ENCODE measurements around the gene NDEL1.

The NDEL1 gene

DNA sequence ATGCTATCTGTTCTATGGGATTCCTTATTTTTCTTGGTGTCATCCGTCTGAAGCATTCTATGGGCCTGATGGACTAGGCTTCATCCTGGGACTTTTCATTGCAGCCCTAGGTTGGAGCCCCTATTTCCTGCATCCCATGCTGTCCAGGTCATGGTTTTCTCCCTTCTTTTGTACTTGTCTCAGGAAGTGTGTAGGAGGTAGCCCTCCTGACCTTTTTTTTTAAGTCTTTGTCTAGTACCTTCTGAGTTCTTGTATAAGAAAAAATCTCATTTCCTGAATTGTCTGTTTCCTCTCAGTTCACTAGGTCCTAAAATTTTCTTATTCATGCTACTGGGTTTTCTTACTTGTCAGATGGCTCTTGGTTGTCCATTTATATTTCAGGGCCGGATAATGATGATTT lies 6.0 kb downstream of the NDEL1 start:
- no peak for ATAC-seq
- no peak for TF ChIP-seq CSDC2 (CRISPR knock-in tag; IDR thresholded peaks at IDR 0.05)
- TF ChIP-seq ARNTL (CRISPR knock-in tag; IDR thresholded peaks at IDR 0.05; ENCODE audit: borderline replicate concordance, low read depth), result no peak
- no peak for TF ChIP-seq ZNF565 (CRISPR knock-in tag; conservative IDR thresholded peaks at IDR 0.05; ENCODE audit: low read depth)
- no peak for TF ChIP-seq TOX (CRISPR knock-in tag; IDR thresholded peaks at IDR 0.05; ENCODE audit: borderline replicate concordance)

GRCh38 chr17:8442310-8442709 lies 6.6 kb downstream of the NDEL1 start:
- TF ChIP-seq PPARA (CRISPR knock-in tag; IDR thresholded peaks at IDR 0.05; ENCODE audit: borderline replicate concordance) (no peak), TCF4 (CRISPR knock-in tag; IDR thresholded peaks at IDR 0.05; ENCODE audit: borderline replicate concordance) (no peak), SNAI2 (CRISPR knock-in tag; IDR thresholded peaks at IDR 0.05) (no peak), ARNTL (CRISPR knock-in tag; IDR thresholded peaks at IDR 0.05; ENCODE audit: borderline replicate concordance, low read depth) (no peak), ZNF565 (CRISPR knock-in tag; conservative IDR thresholded peaks at IDR 0.05; ENCODE audit: low read depth) (no peak), ESRRG (CRISPR knock-in tag; IDR thresholded peaks at IDR 0.05) (no peak), ZNF70 (CRISPR knock-in tag; IDR thresholded peaks at IDR 0.05) (no peak), CSDC2 (CRISPR knock-in tag; IDR thresholded peaks at IDR 0.05) (no peak), ZFP3 (CRISPR knock-in tag; IDR thresholded peaks at IDR 0.05) (no peak), BACH2 (CRISPR knock-in tag; IDR thresholded peaks at IDR 0.05; ENCODE audit: borderline replicate concordance) (no peak)
- TF ChIP-seq, protein P1, sequence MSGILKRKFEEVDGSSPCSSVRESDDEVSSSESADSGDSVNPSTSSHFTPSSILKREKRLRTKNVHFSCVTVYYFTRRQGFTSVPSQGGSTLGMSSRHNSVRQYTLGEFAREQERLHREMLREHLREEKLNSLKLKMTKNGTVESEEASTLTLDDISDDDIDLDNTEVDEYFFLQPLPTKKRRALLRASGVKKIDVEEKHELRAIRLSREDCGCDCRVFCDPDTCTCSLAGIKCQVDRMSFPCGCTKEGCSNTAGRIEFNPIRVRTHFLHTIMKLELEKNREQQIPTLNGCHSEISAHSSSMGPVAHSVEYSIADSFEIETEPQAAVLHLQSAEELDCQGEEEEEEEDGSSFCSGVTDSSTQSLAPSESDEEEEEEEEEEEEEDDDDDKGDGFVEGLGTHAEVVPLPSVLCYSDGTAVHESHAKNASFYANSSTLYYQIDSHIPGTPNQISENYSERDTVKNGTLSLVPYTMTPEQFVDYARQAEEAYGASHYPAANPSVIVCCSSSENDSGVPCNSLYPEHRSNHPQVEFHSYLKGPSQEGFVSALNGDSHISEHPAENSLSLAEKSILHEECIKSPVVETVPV (CRISPR knock-in tag; IDR thresholded peaks at IDR 0.05), result no peak
- TF ChIP-seq, protein P2, sequence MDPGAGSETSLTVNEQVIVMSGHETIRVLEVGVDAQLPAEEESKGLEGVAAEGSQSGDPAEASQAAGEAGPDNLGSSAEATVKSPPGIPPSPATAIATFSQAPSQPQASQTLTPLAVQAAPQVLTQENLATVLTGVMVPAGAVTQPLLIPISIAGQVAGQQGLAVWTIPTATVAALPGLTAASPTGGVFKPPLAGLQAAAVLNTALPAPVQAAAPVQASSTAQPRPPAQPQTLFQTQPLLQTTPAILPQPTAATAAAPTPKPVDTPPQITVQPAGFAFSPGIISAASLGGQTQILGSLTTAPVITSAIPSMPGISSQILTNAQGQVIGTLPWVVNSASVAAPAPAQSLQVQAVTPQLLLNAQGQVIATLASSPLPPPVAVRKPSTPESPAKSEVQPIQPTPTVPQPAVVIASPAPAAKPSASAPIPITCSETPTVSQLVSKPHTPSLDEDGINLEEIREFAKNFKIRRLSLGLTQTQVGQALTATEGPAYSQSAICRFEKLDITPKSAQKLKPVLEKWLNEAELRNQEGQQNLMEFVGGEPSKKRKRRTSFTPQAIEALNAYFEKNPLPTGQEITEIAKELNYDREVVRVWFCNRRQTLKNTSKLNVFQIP (CRISPR knock-in tag; IDR thresholded peaks at IDR 0.05; ENCODE audit: borderline replicate concordance, low read depth), result no peak
- ATAC-seq, result no peak

- no peak for TF ChIP-seq CREB5 (CRISPR knock-in tag; IDR thresholded peaks at IDR 0.05; ENCODE audit: low read depth)
- no peak for TF ChIP-seq BACH2 (CRISPR knock-in tag; IDR thresholded peaks at IDR 0.05; ENCODE audit: borderline replicate concordance)
- no peak for TF ChIP-seq ARNTL (CRISPR knock-in tag; IDR thresholded peaks at IDR 0.05; ENCODE audit: borderline replicate concordance, low read depth)
- TF ChIP-seq ISL1 (CRISPR knock-in tag; IDR thresholded peaks at IDR 0.05), result no peak
- no peak for TF ChIP-seq ZNF8 (CRISPR knock-in tag; IDR thresholded peaks at IDR 0.05)
- TF ChIP-seq PPARA (CRISPR knock-in tag; IDR thresholded peaks at IDR 0.05; ENCODE audit: borderline replicate concordance), result no peak
- no peak for TF ChIP-seq GLIS3 (CRISPR knock-in tag; IDR thresholded peaks at IDR 0.05)
- no peak for ATAC-seq
Observed at GRCh38 chr17:8443756-8444155, 8.1 kb downstream of the NDEL1 start.

DNA sequence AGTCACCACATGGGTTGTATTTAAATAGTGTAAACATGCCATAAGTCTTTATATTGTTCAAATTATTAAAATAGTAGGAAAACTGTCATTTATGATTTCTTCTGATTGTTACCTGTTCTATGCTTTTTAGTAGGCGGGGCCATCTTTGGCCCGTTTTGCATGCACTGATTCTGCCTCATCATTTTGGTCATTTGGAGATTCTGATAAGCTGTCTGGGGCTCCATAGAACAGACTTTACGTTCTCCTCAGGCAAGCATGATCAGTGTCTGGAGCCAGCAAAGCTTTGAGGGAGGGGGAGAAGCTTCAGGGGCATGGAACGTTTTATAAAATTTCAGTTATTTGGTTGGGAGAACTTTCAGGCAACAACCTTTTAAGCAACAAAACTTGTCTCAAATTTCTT lies 8.8 kb downstream of the NDEL1 start:
- TF ChIP-seq RARB (CRISPR knock-in tag; IDR thresholded peaks at IDR 0.05) (no peak), GLIS3 (CRISPR knock-in tag; IDR thresholded peaks at IDR 0.05) (no peak), ARNTL (CRISPR knock-in tag; IDR thresholded peaks at IDR 0.05; ENCODE audit: borderline replicate concordance, low read depth) (no peak), ZFP30 (CRISPR knock-in tag; IDR thresholded peaks at IDR 0.05) (no peak), ZNF70 (CRISPR knock-in tag; IDR thresholded peaks at IDR 0.05) (no peak), CSDC2 (CRISPR knock-in tag; IDR thresholded peaks at IDR 0.05) (no peak), SNAI2 (CRISPR knock-in tag; IDR thresholded peaks at IDR 0.05) (no peak), ZFP3 (CRISPR knock-in tag; IDR thresholded peaks at IDR 0.05) (no peak), ZNF565 (CRISPR knock-in tag; conservative IDR thresholded peaks at IDR 0.05; ENCODE audit: low read depth) (no peak), ZC3H10 (CRISPR knock-in tag; IDR thresholded peaks at IDR 0.05) (no peak), ESRRG (CRISPR knock-in tag; IDR thresholded peaks at IDR 0.05) (no peak), ISL1 (CRISPR knock-in tag; IDR thresholded peaks at IDR 0.05) (no peak), TCF4 (CRISPR knock-in tag; IDR thresholded peaks at IDR 0.05; ENCODE audit: borderline replicate concordance) (no peak), TOX (CRISPR knock-in tag; IDR thresholded peaks at IDR 0.05; ENCODE audit: borderline replicate concordance) (no peak), BACH2 (CRISPR knock-in tag; IDR thresholded peaks at IDR 0.05; ENCODE audit: borderline replicate concordance) (no peak), PATZ1 (CRISPR knock-in tag; IDR thresholded peaks at IDR 0.05; ENCODE audit: borderline replicate concordance) (no peak)
- TF ChIP-seq, protein P1 (CRISPR knock-in tag; IDR thresholded peaks at IDR 0.05), result no peak
- ATAC-seq, result no peak

Data from SK-N-SH treated with all-trans-retinoic acid at 6 μM for 48 hours (cell line).